Activated CD8-positive, alpha-beta memory T cell treated with anti-CD3 and anti-CD28 coated beads, Interleukin-2, amount 50 U/mL, for 24 hours (primary cell): ENCODE measurements around the gene CIAO2B.

ENCODE experiments used
- DNase-seq: peaks from one replicate; pipeline ENCODE4 v3.0.0-alpha.2; 2020; ENCODE audit errors: extremely low read depth

The CIAO2B gene

DNA sequence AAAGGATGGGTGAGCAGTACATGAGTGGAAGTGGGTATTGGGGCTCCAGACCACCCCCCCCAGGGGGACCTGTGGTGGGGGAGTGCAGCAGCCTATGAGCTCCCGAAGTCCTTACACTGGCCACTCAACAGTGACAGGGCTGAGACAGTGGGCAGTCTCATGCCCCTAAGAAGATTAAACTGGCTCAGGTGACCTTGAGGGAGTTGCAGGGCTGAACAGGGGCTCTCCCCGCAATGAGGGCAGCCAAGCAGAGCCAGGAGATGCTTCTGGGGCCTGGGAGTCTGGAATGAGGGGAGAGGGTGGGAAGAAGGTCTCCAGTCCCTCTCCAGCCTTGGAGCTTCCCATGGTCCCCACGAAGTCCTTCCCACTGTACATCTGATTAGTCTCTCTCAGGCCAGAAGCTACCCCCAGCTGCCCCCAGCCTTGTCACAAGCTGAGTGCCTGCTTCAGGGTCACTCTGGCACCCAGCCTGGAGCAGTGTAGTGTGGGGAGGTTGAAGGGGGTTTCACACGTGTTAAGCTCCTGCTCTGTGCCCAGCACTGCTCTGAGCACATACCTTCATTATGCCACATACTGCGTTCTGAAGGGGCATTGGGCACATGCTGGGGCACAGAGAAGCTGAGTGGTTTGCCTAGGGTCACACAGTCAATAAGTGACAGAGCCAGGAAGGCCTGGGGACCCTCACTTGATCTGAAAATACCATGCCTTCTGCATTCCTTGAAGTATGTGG, 14.5 kb downstream of the CIAO2B start:
- no peak for DNase-seq

DNA sequence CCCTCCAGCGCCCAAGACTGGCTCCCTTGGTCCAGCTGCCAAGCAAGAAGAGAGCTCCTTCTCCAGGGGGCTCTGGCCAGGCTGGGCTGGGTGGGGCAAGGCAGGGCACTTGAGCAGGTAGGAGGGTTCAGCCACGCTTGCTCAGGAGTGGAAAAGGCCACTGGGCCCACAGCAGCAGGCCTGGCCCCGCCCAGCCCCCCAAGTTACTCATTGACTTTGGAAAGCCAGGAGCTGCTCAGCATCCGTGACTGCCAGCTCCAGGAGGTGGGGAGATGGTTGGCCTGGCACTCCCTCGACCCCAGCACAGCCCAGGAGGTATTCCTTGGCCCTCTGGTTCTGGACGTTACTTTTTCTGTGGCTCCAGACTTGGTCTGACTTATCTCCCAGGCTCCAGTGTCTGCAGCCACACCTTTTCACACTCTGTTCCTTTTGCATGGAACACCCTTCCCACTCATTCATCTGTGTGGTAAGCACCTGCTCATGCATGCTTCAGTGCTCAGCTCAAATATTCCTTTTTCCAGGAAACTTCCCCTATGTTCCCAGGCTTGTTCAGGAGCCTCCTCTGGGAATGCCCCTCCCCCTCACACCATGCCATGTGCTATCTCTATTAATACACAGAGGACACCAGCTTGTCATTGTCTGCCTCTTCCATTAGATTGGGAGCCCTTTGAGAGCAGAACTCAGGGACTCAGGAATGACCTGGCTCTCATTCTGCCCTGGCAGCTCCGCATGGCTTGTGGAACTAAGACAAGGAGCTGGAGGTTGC, 15.2 kb downstream of the CIAO2B start, which contains the start of gene CDH16:
Gene CDH16, minus strand, starts transcription at position 83 of the 766 bp plus-strand sequence. CDS start 820 bp downstream, outside the sequence.
- no peak for DNase-seq

DNA sequence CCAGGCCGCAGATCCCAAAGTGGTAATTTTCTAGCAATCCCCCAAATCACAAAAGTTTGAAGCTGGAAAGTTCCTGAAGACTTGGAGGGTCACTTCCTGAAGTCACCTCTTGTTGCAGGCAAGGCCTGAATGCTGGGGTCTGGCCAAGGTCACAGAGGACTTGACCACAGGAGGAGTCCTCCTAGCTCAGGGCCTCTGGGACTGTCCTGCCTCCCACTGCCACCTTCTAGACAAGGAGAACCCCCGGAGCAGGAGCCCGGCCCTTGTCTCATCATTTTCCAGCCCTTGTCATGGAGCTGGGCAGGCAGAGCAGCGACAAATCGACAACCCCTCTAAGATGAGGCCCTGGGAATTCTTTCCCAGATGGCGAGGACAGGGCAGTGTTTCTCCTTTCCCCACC, 15.8 kb downstream of the CIAO2B start:
- DNase-seq: no peak

DNA sequence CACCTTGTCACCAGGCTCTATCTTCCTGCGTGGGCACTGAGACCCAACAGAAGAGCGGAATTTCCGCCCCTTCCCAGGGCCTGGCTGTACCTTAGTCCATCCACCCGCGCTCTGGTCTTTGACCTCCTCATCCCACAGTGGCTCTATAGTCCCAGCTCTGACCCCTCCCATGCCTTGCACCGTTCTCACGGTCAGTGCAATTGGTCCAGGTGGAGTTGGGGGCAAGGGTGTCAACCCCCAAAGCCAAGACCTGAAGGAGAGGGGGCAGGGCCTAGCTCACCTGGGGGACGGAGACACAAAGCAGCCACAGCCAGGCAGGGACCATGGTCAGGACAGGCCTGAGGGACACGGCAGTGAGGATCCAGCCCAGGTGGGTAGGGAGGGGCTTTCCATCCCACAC, 16.5 kb downstream of the CIAO2B start:
- DNase-seq: no peak

DNA sequence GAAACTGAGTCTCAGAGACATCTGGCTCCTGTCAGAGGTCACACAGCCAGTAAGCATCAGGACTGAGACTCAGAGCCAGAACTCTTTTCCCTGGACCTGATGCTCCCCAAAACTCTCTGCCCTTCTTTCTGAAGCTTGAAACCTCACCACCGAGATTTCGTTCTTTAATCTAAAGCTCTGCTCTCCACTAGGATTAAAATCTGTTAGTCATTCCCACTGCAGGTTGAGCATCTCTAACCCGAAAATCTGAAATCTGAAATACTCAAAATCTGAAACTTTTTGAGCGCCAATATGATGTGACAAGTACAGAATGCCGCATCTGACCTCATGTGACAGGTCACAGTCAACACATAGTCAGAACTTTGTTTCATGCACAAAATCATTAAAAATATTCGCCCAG, 17.7 kb downstream of the CIAO2B start:
- DNase-seq: no peak

DNA sequence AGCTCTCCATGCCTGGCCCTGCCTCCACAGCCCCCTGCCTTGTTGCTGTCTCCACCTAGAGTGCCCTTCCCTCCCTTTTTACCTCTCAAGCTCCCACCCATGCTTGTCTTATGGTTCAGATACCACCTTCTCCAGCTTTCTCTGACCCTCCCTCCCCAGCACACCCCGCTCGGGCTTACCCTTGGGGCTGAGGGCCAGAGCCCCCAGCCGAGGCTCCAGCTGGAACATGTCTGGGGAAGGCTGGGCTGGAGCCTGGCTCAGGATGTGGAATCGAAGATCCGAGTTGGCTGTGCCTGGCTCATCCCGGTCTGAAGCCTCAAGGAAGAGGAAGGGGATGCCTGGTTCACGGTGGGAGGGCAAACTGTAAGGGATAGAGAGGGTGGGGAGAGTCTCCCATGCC, 19.2 kb downstream of the CIAO2B start:
- no peak for DNase-seq

DNA sequence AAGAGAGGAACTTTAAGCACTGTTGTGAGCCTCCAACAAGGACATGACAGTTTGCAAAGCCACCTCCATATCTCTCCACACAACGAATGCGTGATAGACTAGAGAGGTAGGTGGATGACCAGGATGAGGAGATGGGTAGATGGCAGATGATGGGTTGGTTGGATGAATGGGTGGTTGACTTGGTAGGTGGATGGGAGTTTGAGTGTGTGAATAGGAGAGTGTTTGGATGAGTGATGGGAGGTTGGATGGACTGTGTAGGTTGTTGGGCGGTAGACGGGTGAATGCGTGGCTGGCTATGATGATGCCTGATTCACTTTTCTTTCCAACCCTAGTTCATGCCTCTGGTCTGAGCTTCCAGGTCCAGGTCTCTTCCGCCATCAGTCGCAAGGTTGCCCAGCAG, 19.7 kb downstream of the CIAO2B start:
- DNase-seq: no peak

DNA sequence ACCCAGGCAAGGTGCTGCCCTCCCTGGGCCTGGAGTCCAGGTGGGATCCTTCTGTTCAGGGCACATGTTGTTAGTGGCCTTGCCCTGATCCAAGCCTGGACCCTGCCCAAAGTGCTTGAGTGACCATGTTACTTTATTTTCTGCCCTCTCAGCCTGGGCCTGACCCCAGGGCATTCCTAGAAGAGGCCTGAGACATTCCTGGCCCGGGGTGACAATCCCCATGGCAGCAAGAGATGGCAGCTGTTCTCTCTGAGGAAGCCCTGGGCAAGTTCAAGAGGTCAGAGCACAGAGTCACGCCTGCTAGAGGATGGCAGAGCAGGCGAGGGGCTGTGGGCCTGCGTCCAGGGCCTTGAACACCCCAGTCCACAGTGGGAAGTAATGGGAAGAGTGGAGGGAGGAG, 20.5 kb downstream of the CIAO2B start:
- no peak for DNase-seq

DNA sequence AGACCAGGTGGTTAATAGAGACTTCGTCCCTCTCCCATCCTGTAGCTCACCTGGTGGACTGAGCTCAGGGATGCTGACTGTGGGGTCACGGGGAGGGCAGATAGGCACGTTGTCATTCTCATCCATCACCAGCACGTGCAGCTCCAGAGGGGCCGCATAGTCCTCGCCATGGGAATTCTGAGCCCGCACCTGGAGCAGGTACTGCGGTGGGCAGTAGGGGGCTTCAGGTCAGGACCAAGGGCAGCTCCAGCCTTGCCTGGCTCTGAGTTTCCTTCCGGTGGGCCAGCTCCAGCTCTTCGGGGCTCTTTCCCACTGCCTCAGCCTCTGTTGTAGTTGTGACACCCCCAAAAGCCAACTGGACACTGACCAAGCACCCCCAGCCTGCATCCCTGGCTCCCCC, 21.1 kb downstream of the CIAO2B start:
- no peak for DNase-seq

DNA sequence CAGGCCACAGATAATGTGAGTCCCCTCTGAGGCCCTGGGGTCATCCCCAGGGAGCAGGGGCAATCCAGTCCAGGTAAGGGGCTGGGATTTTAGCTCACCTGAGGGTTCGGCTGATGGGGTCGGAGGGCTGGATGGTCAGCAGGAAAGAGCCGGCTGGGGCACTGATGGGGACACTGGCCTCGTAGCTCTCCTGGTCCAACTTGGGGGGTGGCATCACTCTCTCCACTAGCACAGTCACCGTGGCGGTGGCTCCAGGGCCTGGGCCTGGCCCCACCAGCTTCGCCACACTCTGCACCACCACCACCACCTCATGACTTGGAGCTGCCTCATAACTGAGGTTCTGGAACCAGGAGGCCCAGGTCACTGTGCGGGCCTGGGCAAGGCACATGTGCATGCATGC, 22.4 kb downstream of the CIAO2B start:
- no peak for DNase-seq

DNA sequence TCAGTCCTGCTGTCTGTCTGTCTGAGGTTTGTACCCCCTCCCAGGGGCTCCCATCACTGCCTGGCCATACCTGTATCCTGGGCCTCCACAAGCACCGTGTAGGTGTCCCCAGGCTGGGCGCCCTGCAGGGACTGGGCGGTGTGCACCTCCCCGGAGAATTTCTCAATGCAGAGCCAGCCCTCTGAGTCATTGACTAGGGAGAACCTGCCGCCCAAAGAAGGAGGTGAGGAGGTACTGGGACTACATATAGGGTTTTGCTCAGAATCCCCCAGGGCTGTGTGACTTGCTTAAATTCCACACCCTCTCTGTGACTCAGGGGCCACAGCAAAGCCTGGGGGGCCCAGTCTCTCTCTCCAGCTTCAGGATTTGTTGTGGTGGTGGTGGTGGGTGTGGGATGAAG, 23.1 kb downstream of the CIAO2B start:
- DNase-seq: no peak

DNA sequence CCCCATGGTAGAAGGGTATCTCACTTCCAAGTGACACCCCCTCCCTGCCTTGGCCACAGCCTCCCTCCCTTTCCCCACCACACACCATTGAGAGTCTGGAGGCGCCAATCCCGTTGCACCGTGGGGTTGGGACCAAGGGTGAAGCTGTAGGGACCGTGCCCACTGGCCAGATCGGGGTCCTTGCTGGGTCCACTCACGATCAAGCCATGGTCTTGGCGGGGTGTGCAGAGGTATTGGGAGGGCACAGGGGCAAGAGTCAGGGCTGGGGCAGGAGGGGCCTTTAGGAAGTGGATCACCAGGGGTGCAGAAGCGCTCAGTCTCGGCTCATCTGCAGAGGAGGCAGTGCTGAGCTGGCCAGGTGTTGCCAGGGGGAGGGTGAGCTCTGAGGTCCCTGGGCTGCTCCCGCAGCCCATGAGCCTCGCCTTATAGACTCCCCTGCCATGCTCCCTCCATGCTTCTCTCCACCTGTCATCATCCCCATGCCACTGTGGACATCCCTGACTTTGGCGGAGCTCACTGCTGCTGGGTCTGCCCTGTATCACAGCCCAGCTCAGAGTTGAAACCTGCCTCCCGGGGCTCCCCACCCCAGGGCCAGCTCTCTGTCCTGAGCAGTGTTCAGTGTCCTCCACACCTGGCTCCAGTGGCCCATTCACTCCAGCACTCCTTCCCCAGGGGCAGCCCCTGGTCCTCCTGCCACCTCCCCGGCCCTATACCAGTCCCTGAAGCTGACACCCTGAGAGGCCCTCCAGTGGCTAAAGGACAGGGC, 23.8 kb downstream of the CIAO2B start:
- DNase-seq: no peak

DNA sequence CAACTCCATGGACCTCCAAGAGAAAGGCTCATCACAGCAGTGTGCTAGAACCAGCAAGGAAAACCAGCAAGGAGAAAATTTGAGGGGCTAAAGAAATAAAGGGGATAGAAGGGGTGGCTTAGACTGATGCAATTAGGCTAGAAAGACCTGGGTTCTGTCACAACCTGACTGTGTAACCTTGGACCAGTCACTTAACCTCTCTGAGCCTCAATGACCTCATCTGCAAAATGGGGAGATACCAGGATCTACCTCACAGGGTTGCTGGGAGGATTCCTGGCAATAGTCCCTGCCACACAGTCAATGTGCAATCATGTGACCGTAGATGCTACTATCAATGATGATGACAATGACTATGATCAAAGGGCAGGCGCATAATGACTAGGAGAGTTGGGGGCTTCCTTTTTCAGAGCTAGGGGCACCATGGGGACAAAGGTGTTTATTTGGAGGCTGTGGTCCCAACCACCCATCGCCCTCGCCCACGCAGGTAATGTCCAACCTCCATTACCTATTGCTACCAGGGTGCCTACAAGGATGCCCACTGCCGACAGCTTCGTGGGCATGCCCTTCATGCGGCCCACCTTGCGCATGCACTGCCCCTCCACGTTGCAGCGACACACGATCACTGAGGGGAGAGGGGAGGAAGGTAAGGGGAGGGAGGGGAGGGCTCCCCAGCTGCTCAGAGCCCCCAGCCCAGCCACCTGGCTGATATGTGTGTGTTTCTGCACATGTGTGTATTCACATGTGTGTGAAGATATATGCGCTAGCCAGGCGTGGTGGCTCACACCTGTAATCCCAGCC, 25.2 kb downstream of the CIAO2B start:
- no peak for DNase-seq

DNA sequence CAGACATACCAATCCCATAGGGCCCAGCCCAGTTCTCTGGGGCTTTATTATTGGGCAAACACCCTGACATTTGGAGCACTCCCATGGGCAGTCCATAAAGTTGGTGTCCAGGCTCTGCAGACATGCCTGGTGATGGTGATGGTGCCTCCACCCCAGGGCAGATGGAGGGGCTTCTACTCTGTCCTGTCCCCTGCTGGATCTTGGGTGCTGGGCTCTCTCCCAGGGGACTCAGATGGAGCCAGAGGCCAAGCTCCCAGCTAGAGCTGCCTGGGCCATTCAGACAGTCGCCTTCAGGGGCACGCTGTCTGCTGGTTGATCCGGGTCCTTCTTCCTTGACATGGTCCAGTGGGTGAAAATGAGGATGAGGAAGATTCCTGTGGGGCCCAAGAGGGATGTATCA, 26.1 kb downstream of the CIAO2B start:
- DNase-seq: no peak

DNA sequence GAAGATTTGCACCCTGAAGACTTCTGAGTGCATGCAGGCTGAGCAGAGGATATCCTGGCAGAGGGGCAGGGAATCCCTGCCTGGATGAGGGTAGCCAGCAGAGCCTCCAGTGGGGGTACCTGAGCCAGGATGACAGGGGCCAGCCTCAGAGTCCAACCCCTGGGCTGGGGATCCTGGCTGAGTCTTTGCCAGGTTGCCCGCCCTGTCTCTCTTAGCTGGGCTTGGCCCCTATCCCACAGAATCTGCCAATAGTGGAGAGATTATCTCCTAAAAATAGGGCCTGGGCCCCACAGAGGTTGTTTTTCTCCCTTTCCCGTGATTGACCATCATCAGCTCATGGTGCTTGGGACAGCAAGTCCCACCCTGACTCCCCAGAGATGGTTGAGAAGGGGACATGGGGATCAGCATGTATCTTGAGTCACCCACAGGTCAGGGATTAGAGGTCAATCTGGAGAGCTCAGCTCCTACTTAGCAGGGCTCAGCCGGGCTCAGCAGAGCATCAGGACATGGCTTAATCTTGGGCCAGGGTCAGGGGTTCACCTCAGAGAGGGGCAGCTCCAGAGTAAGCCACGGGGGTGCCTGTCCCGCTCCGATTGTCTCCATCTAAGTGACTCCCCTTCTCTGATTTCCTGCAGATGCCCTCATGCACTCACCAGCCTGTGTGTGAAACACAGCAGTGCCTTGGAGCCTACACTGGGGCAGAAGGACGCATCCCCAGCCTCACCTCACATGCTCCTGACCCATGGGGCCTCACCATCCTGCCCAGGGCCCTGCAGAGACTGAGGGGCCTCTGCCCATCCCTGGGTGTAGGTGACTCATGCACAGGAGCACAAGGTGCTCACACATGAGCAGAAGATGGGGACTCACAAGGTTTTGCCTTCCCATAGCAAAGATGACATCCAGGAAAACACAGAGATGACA, 27.0 kb downstream of the CIAO2B start:
- DNase-seq: no peak

DNA sequence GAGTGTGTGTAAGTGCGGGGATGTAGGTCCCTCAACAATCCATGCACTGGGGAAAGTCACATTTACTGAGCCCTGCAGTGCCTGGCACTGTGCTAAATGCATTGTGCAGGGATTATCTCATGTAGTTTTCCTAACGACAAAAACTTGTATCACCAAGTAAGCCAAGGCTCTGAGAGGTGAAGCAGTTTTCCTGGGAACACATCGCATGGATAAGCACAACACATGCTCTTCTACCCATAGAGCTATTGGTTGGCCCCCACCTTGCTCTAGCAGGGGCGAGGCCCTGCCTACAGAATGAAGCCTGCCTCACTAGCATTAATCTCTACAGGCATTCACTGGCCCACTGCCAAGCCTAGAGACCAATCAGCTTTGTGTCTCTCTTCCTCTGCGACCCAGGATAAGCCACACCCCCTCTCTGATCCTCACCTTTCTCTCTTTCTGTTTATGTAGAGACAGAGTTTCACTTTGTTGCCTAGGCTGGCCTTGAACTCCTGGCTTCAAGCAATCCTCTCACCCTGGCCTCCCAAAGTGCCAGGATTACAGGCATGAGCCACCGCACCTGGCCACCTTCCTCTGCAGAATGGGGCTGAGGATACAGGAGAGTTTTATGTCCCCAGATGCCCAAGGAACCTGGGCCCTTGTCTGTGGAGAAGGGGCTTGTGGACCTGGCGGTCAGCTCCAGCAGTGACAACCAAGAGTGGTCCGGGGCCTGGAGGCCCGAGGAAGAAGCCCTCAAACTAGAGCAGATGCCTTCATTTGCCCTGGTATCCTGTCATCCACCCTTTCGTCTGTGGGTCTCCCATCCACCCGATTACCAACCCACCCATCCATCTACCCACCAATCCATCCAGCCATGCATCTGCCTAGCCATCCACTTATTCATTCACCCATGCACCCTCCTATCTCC, 28.3 kb downstream of the CIAO2B start:
- DNase-seq: no peak

DNA sequence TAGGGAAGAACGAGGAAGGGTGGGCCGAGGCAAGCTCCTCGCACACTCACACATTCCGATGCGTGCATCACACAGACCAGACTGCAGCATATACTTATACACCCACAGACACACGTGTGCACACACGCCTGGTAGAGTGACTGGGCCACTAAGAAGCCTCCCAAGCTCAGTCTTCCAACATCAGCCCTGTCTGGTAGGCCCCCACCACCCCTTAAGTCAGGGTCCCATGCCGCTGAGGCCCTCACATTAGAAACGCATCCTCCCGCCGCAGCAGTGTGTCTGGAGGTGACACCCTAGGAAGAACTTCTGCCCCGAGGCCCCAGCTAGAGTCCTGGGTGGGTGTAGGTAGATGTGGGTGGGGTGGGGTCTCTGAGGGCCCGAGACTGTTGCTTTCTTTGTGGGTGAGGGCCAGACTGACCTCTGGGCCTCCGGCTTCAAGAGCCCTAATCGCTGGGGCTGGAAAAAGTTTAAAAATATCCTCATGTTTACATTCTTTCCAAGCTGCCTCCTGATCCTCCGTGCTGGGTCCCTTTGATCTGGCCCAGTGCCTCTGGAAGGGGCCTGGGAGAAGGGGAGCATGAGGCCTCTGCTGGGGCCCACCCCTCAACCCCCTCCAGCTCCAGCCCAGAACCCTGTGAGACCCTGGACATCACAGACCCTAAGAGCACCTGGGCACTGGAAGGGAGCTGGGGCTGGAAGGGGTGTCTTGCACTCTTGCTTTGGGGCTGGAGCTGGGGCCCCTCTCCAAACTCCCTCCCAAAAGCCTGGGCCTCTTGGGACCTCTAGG, 29.2 kb downstream of the CIAO2B start:
- no peak for DNase-seq

DNA sequence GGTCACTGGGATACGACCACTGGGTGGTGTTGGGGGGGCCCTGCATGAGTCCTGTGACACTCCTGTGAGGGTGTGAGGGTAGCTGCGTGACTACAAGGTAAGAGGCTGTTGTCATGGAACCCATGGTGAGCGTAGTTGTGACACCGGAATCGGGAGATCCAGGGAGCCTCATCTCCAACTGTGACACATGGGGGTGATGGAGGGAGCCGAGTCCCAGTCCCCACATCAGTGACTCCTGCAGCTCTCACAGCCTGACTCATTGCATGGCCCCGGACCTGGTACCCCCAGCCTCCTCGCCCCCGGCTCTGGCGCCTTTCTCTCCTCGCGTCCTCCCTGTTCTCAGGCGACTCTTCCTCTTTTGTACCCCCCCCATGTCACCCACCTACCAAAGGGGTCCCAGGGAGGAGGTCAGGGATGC, 29.8 kb downstream of the CIAO2B start:
- no peak for DNase-seq
